ENCODE results near the gene ABCC12. TPM values are rescaled to one million over a fixed set of nuclear protein-coding genes. Genes with fewer than 3 reads are reported as not detected.

ABCC12 gene
- total RNA-seq, 4 donors from 2014 or later = 0.13 TPM; not detected in 3

DNA sequence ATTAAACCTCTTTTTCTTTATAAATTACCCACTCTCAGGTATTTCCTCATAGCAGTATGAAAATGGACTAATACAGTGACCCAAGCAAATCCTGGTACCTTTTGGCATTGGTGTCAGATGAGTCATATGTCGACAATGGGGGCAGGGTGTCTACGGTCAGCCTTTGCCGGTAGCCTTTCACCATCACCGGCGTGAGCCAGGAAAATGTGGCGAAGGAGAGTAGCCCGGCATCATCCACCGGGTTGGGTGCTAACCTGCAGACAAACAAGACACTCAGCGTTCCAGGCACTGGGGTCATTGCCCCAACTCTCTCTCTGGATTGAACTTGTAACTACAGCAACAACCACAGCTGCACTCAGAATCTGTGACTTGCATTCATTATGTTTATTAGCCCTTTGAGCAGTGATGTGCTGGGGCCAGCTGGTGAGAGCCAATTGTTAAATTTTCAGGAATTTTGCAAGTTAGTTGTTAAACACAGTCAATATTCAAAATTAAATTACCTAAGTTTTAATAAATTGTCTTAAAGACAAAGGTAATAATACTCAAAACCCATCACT, 11.9 kb downstream of the ABCC12 start:
- intact Hi-C loops (cut with DNase I) = no loop called here
- TF ChIP-seq CTCF (IDR thresholded peaks at IDR 0.05) = no peak
- TF ChIP-seq POLR2A (IDR thresholded peaks at IDR 0.05) = no peak
- Histone ChIP-seq H3K4me1 (no peaks in the 10 kb centered on the region), H3K9me3 (no peaks in the 10 kb centered on the region), H3K27ac (no peak overlapping the region), H3K36me3 (no peaks in the 10 kb centered on the region), H3K27me3 (no peaks in the 10 kb centered on the region), H3K4me3 (replicated peaks in 1 of 3) (no peak overlapping the region)
- DNase-seq = no peak
- 91 to 97% methylated on average over 9 of the region's 9 CpGs for whole genome bisulfite sequencing, 2 donors

GRCh38 chr16:48140821-48141220, 15.0 kb downstream of the ABCC12 start:
- Histone ChIP-seq H3K27me3 (no peaks in the 10 kb centered on the region), H3K4me1 (peaks cover 9 to 22% of the 10 kb centered on the region in 2 donors), H3K9me3 (no peaks in the 10 kb centered on the region), H3K4me3 (replicated peaks in 1 of 3) (no peak overlapping the region), H3K27ac (no peak overlapping the region), H3K36me3 (no peaks in the 10 kb centered on the region)
- intact Hi-C loops (cut with DNase I) = no loop called here
- DNase-seq = no peak
- WGBS, 2 donors = 92 to 96% methylated on average over 6 of the region's 6 CpGs
- TF ChIP-seq POLR2A (IDR thresholded peaks at IDR 0.05) (no peak), CTCF (IDR thresholded peaks at IDR 0.05) (no peak)

DNA sequence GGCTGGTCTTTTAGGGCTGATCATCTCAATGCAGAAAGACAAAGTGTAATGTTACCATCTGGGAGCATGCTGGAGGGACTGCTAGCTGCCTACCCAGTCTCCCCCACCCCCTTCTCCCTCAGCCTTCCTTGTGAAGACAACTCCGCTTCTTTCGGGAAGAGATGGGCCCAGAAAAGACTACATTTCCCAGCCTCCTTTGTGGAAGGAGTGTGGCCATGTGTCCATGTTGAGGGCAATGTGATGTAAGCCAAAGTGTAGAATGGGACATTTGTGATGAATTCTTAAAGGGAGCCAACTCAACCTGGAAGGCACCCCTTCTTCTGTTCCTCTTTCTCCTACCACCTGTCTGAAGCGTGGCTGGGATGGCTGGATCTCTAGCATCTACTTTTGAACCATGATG, 16.3 kb downstream of the ABCC12 start:
- Histone ChIP-seq H3K36me3 (no peaks in the 10 kb centered on the region), H3K9me3 (no peaks in the 10 kb centered on the region), H3K4me1 (peaks cover 9 to 22% of the 10 kb centered on the region in 2 donors), H3K4me3 (replicated peaks in 1 of 3) (no peak overlapping the region), H3K27me3 (no peaks in the 10 kb centered on the region), H3K27ac (no peak overlapping the region)
- intact Hi-C loops (cut with DNase I) = no loop called here
- no peak for DNase-seq
- WGBS, 2 donors = 93 to 97% methylated on average over 3 of the region's 3 CpGs
- TF ChIP-seq CTCF (IDR thresholded peaks at IDR 0.05) (no peak), POLR2A (IDR thresholded peaks at IDR 0.05) (no peak)

- intact Hi-C loops (cut with DNase I) = no loop called here
- 82 to 87% methylated on average over 2 of the region's 2 CpGs for WGBS, 2 donors
- no peak for DNase-seq
- no peaks in the 10 kb centered on the region for H3K36me3 ChIP-seq
- H3K27me3 ChIP-seq = no peaks in the 10 kb centered on the region
- H3K9me3 ChIP-seq = no peaks in the 10 kb centered on the region
- H3K27ac ChIP-seq = no peak overlapping the region
- TF ChIP-seq POLR2A (IDR thresholded peaks at IDR 0.05) = no peak
- TF ChIP-seq CTCF (IDR thresholded peaks at IDR 0.05) = no peak
- peaks cover 9 to 29% of the 10 kb centered on the region in 2 donors for H3K4me1 ChIP-seq
- no peak overlapping the region for H3K4me3 ChIP-seq (replicated peaks in 1 of 3)
Observed at GRCh38 chr16:48138543-48138942, 17.2 kb downstream of the ABCC12 start.

- no peaks in the 10 kb centered on the region for H3K9me3 ChIP-seq
- DNase-seq = no peak
- WGBS, 2 donors = 58 to 74% methylated on average over 3 of the region's 3 CpGs
- H3K4me1 ChIP-seq = peaks cover 16 to 34% of the 10 kb centered on the region in 2 donors
- H3K36me3 ChIP-seq = no peaks in the 10 kb centered on the region
- no peaks in the 10 kb centered on the region for H3K27me3 ChIP-seq
- no peak overlapping the region for H3K4me3 ChIP-seq (replicated peaks in 1 of 3)
- intact Hi-C loops (cut with DNase I) = no loop called here
- TF ChIP-seq POLR2A (IDR thresholded peaks at IDR 0.05) (no peak), CTCF (IDR thresholded peaks at IDR 0.05) (no peak)
- H3K27ac ChIP-seq = no peak overlapping the region
Observed at GRCh38 chr16:48137822-48138221, 18.0 kb downstream of the ABCC12 start.
